ENCODE data around the gene PTGFRN.
"Not testable (repeated sequence)": the region's sequence is repeated elsewhere in the genome, so short reads cannot be mapped to it uniquely, and the experiment has no call there.

PTGFRN gene

GRCh38 chr1:116980309-116980708 lies 70.6 kb downstream of the PTGFRN start:
- not testable (repeated sequence) for DNase-seq

GRCh38 chr1:116981521-116982037 lies 71.9 kb downstream of the PTGFRN start:
- no peak for DNase-seq

DNA sequence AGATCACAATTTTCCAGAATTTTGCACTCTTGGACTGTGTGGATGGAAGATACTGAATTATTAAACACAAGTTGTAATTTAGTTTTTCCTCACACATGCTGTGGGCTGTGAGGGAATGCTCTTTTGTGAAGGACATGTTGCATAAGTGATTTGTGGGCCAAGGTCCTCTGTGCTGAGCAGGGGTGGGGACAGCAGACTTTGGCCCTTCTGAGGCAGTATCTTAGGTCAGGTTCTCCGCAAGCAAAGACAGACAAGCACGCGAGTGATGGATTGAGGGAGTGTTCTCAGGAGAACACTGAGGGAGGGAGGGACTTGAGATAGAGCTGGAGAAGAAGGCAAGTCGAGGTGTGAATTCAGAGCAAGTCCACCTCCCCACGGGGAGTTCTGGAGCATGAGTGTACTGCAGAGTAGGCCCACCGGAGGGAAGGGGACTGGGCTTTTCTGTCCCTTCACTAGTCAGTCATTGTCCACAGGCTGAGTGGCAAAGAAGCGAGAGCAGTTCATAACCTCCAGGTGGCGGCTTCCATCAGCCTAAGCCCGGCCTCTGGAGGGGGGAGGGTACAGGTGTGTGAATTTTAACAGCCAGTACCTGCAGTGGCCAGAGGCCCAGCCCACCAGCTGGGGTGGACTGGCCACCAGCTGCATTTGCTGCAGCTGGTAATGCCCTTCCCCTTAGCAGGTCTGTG lies 72.7 kb downstream of the PTGFRN start:
- no peak for DNase-seq

DNA sequence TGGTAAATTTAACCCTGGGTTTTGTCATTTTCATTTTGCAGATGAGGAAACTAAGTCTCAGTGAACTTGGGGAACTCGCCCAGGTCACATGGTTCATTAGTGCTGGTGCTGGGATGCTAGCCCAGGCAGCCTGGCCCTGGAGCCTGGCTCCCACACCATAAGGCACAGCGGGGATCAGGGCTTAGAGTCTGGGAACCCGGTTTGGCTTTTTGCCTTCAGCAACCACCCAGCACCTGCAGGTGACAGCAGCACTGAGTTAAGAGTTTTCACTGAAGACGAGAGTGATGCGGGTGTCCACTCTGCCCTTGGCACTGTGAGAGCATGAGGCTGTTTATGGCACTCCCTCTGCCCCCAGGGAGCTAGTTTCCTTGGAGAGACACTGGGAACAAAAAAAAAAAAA lies 73.4 kb downstream of the PTGFRN start:
- no peak for DNase-seq

- DNase-seq, result no peak
These were observed 74.0 kb downstream of the PTGFRN start for GRCh38 chr1:116983678-116984077.

DNA sequence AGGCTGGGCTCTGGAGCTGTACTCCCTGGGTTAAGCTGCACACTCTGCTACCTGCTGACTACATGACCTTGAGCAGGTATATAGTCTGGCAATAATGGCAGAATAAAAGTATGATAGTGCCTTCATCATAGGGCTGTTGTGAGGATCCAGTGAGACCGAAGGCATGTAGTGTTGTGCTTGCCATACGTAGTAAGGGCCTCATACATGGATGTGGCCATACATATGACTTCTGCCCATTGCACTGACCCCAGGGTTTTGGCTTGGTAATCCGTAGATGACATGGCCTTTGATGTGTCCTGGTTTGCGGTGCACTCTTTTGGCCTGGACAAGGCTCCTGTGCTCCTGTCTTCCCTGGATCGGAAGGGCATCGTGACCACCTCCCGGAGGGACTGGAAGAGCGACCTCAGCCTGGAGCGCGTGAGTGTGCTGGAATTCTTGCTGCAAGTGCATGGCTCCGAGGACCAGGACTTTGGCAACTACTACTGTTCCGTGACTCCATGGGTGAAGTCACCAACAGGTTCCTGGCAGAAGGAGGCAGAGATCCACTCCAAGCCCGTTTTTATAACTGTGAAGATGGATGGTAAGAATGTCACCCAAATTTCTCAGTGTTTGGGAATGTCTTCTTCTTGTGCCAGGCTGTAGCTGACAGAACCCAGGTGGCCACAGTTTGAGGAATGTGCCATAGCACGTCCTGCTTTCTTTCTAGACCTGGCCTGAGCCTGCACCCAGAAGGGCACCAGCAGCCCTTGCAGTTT lies 74.9 kb downstream of the PTGFRN start:
- DNase-seq, result no peak

- no peak for DNase-seq
These were observed 76.9 kb downstream of the PTGFRN start for GRCh38 chr1:116986421-116987255.

GRCh38 chr1:116987256-116987555 lies 77.5 kb downstream of the PTGFRN start:
- no peak for DNase-seq

DNA sequence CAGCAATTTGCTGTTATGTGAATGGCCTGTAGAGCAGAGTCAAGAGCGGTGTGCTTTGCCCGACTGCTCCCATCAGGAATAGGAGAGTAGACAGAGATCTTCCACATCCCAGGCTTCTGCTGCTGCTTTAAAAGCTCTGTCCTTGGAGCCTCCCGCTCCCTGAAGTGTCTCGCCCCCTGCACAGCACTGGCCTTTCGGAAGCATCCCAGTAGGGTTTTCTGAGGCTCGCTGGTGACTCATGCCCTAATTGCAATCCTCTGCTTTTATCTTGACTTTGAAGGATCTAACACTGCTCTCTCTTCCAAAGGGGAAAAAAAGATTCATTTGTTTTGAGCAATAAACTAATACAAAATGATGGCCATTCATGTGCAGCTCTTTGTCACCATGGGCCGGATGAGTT lies 78.5 kb downstream of the PTGFRN start:
- DNase-seq, result no peak

- no peak for DNase-seq
These were observed 79.2 kb downstream of the PTGFRN start for GRCh38 chr1:116988908-116989307.

DNA sequence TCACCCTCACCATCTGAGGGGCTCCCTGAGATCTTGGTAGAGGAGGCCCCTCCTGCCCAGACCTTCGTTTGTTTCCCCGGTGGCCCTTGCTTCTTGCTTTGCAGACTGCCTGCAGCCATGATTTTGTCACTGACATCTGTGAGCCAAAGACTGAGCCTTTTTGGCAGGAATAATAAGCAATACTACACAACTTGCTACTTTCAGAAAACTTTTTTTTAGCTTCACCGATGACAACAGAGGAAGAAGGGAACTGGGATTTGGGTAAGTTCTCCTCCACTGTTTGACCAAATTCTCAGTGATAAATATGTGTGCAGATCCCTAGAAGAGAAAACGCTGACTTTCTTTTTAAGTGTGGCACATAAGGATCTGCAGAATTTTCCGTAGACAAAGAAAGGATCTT lies 80.1 kb downstream of the PTGFRN start:
- no peak for DNase-seq

GRCh38 chr1:116990612-116991151 lies 81.0 kb downstream of the PTGFRN start:
- peak; percentile 91 for DNase-seq

DNA sequence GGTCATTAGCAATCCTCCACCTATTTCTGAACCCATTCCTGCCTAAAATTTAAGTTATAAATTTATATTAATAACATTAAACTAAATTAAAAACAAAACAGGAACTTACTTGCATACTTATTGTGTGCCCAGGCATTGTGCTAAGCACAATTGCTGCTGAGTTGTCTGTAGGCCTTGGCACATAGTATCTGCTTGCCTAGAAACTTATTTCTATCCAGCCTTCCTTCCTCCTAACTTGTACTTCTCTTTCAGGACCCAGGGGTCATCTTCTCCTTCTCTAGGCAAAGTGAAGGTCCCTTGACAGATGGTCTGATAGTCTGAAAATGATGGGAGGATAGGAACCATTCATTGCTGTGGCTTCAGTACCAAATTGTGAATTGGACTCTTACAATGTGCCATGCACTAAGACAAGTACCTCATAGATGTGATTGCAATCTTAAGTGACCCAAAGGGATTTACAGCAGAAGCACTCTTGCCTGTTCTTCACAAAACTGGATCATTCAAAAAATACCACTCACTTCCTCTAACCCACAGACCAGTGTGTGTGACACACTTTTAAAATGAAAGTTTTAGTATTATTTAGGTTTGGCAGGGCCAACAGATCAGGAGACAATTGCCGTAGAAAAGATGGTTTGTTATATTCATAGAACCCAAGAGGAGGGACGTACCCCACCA lies 81.6 kb downstream of the PTGFRN start:
- peak; percentile 60 for DNase-seq

DNA sequence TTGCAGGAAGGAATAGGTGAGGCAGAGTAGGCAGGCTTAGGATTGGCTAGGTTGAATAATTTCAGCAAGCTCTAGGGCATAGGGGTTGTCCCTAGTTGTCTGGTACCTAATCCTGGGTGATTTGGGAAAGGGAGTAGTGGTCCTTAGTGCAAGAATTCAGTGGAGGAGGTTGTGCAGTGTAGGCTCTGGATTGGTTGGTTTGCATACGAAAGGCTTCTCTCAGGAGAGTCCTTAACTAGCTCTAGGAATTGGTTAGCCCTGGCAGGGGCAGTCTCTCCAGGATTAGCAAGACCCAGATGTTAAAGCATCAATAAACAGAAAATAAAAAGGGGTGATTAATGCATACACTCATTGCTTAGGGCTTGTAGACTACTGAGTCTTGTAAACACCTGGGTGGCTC lies 82.2 kb downstream of the PTGFRN start:
- DNase-seq, result no peak

GRCh38 chr1:116993286-116993685 lies 83.6 kb downstream of the PTGFRN start:
- DNase-seq, result peak; percentile 66

DNA sequence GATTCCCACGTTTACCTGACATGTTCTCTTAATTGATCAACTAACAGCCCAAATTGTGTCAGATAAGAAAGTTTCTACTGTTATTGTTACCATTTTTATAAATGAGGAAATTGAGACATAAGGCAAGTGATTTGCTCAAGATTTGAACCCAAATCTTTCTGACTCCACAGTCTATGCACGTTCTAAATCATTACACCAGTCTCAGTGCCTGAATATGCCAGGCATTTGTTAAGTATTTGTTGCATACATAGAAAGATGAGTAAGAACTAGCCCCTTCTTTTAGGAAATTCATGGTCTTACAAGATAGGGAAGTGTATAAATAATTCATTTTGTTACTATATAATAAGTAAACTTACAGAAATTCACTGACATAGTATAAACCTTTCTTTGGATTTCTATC lies 84.7 kb downstream of the PTGFRN start:
- peak; percentile 73 for DNase-seq

GRCh38 chr1:116997066-116997465 lies 87.3 kb downstream of the PTGFRN start:
- no peak for DNase-seq

- no peak for DNase-seq
These were observed 87.9 kb downstream of the PTGFRN start for GRCh38 chr1:116997636-116998035.

DNA sequence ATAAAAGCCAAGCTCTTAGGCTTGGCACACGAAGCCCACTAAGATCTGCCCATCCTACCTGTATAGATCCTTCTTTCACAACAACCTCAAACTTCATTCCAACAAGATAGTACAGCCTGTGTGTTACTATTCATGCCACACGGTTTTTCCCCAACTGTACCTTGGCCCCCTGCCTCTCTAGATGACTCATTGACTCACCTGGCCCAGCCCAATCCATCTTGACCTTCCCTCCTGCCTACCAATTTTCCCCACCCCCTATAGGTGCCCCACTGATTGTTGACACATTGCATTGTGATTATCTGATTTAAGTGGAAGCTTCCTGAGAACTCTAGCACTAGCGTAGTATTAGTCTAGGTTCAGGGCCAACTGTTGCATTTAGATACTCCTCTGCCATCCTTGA lies 89.9 kb downstream of the PTGFRN start:
- no peak for DNase-seq

GRCh38 chr1:117000142-117000541 lies 90.4 kb downstream of the PTGFRN start:
- DNase-seq, result no peak

DNA sequence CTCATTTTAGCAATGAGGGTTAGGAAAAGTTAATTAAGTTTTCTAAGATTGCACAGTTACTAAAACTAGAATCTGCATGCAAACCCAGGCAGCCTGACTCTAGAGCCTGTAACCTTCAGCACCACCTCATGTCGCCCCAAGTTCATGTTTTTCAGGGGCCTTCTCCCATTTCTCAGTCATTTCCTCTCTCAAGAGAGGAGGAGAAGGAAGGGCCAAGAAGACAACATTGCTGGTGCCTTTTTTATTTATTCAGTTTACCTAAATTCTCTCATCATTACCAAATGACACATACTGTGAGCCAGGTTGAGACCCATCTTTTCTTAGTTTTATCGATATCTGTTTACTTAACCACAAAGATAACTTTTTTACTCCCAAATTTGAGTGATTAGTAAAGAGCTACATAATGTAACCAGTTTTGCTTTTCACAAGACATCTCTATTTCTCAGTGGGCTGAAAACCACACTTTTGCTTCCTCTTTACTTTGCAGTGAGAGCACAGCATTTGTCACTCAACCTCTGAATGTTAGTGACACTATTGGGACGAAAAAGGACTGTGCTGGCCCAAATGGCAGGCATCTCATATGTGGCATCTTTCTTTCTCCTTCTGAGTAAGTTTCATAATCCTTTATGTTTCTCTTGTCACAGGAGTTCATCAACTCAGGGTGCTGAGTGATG lies 91.7 kb downstream of the PTGFRN start, which contains the start of gene CD101:
Gene CD101 (plus strand): TSS at position 507 of the 674 bp plus-strand sequence. CDS start 58 bp downstream, at position 565.
- peak; percentile 88 for DNase-seq

Measured in inflammatory macrophage treated with lipopolysaccharide for 4 hours (primary cell).